CD4-positive, alpha-beta T cell treated with Interleukin-10 for 1 hour (primary cell): ENCODE data around the gene OLFM3.

Source experiments
- DNase-seq: peaks from one replicate; pipeline ENCODE4 v3.0.0-alpha.2; 2020

Gene OLFM3

GRCh38 chr1:101943237-101943636 lies 53.5 kb downstream of the OLFM3 start:
- no peak for DNase-seq

DNA sequence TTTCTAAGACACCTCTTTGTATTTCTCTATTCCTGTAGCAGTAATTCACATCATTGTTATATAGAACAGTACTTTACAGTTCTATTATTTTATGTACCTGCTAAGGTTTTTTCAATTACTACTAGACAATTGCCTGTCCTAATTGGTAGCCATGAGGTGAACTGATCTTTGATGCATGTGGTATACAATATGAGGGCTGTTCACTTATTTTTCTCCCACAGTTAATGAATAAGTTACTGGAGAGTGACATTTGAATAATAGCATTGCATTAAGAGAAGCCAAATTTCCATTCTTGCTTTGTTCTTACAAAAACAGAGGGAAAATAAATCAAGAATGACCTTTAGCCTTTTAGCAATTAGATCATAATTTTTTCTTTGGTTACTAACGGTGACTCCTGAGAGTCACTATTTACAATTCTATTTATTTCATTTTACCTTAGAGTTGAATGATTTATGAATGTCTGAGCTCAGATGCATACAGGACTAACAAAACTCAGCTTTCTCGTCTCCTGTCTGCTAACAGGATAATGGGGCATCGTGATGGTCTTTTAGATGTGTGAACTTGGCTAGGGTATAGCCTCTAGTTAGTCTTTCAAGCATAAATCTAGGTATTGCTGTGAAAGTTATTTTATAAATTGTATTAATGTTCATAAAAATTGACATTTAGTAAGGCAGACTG lies 54.1 kb downstream of the OLFM3 start:
- no peak for DNase-seq

GRCh38 chr1:101938681-101939080 lies 58.0 kb downstream of the OLFM3 start:
- no peak for DNase-seq

GRCh38 chr1:101929343-101929742 lies 67.4 kb downstream of the OLFM3 start:
- DNase-seq = no peak

- DNase-seq = no peak
These were observed 67.9 kb downstream of the OLFM3 start for GRCh38 chr1:101928829-101929228.

DNA sequence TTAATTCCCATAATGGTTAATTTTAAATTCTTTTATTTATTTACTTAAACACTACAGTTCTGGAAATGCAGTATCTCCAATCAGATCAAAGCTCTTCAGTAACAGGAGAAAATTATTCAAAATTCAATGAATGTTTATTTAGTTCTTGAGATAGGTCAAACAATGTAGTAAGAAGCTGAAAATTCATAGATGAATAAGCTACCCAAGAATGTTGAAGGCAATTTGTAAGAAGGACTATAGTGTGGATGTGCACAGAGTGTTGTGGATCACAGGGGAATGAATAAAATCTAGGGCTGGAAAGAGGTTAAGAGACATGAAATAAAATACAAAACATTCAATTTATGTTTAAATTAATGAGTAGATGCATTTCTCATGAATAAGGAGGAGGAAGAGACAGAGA lies 72.0 kb downstream of the OLFM3 start:
- no peak for DNase-seq

DNA sequence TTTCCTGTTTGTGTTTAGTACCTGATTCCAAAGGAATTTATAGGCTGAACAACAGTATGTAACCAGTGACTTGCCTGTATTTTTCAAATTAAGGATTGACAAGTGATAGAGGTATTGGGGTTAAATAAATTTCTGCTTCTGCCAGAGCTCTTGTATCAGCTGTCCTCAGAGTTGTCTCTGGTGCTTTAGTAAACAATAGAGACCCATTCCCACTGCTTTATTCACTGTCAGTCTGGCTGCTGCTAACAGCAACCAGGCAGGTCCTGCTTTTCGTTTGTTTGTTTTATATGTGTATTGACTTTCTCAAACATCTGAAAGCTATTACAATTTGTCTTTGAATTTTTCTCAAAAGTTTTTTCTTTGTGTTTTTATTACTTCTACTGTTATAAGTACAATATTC lies 76.1 kb downstream of the OLFM3 start:
- DNase-seq = no peak

- no peak for DNase-seq
These were observed 78.4 kb downstream of the OLFM3 start for GRCh38 chr1:101918277-101918676.

DNA sequence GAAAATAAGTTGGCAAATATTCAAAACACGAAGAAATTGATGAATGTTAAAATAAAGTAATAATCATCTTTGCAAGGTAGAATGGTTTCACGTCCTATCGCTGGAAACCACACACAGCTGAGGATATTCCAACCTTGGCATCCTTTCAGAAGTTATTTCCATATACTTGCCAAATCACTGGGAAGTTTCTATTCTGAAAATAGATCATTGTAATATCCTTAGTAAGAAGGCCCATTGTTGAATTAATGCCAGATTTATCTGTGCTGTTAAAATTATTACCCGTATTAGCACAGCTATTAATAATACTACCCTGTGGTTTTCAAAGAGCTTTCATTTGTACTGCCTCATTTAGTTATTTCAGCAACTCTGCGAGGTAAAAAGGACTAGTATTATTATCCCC lies 81.1 kb downstream of the OLFM3 start:
- DNase-seq = no peak

- no peak for DNase-seq
These were observed 82.1 kb downstream of the OLFM3 start for GRCh38 chr1:101914473-101915242.

DNA sequence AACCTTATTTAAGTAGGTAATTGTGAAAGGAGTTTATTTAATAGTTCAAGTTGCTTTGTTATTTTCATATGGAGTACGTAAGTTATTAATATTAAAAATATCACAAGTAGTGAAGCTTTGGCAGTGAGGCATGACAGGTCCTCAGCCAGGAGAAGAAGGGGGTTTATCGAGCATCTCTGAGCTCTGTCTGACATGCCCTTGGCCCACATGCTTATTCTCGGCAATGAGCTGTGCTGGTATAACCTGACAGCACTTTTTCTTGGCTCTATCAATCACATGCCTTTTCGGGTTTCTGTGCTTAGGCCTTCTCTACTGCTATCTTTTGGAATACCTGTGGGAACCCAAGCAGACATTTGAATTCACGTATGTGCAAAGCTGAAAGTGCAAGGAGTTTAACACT lies 84.8 kb downstream of the OLFM3 start:
- DNase-seq = no peak

GRCh38 chr1:101908980-101909379 lies 87.7 kb downstream of the OLFM3 start:
- no peak for DNase-seq

- no peak for DNase-seq
These were observed 89.5 kb downstream of the OLFM3 start for GRCh38 chr1:101907264-101907663.

DNA sequence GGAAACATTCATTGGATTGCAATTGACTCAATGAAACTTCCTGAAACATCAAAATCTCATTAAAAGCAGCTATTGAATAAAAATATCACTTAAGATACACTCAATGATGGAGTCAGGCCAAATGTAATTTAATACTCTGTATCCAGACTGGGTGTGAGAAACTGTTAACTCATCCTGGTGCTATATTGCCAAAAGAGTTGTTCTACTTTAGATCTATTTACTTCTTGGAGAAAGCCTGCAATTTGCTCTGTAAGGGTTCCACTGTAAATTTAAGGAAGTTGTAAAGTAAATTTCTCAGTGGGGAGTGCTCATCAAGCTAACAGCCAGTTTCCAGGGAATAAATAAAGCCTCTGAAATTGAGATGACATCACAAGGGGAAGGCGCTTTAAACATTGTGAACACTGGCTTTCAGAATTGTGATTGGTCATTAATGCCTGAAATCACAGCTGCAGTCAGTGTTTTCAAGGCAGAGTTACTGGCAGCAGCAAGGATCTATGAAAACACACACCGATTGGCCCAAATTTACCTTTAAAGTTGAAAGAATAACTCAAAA lies 91.4 kb downstream of the OLFM3 start:
- no peak for DNase-seq

- no peak for DNase-seq
These were observed 94.5 kb downstream of the OLFM3 start for GRCh38 chr1:101902199-101902598.

DNA sequence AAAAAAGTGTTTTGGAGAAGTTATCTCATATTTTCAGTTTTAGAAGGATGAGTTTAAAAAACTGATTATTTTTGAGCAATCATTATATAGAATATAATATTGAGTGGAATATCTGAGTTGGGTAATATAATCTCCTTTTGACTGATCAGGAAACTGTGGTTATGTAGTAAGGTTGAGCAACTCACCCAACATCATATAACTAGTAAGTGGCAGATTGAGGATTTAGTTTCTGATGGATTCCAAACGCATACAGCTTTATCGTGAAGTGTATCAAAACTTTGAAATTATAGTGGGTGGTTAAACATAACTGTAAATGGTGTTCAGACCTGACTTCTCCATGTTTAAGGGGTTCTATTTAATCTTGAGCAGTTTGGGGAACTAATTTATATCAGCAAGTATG lies 98.6 kb downstream of the OLFM3 start:
- no peak for DNase-seq

GRCh38 chr1:101884621-101885020 lies 112.1 kb downstream of the OLFM3 start:
- DNase-seq = no peak

- no peak for DNase-seq
These were observed 120.8 kb downstream of the OLFM3 start for GRCh38 chr1:101875891-101876290.

- no peak for DNase-seq
These were observed 123.1 kb downstream of the OLFM3 start for GRCh38 chr1:101873672-101874071.

DNA sequence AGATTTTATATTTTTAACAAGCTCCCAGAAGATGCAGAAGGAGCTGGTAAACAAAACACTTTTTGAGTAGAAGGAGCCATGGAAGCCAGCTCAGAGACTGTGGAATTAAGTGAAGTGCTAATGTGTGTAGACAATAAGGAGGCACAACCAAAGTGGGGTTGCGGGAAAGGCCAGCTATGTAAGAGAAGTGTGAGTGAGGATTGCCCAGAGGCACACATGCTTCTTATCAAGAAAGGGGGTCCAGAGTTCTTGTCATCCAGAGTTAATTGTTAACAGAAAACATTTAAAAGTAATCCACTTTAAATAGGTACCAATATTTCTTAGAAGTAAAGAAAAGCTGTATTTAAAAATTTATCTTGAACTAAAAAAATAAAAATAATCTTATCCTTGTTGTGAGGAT lies 136.8 kb downstream of the OLFM3 start:
- DNase-seq = no peak

DNA sequence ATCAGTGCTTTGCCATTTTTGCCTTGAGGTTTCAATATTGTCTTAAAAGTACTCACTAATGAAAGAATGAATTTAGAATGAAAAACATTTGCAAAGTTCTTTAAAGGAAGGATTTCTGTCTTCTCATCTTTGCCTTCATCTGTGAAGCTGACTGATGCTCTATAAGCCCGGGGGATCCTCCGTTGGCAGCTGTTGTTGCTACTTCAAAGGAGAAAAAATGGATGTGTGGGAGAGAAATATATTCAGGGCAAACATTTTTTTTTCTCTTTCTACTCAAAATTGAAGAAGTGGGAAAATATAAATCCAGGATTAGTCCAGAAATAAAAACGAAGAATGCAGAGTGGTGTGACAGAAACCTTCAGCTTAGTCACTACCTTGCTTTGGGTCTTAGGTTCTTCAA lies 142.5 kb downstream of the OLFM3 start:
- DNase-seq = no peak

GRCh38 chr1:101852936-101853335 lies 143.8 kb downstream of the OLFM3 start:
- no peak for DNase-seq

DNA sequence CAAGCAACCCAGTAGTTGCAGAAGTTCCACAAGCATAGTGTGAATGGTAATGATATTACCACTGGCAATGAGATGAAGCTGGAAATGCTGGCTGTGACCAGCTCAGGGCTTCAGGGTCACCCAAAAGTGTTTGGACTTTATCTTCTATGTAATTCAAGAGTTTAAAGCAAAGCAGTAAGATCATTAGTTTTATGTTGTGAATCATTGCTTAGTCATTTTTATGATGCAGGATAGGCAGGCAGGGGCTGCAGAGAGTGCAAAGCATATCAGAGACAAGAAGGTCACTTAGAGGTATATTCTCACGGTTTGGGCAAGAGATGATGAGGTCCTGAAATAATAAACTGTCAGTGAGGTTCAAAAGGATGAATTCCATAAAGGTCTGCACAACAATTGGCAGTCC lies 147.4 kb downstream of the OLFM3 start:
- DNase-seq = no peak

DNA sequence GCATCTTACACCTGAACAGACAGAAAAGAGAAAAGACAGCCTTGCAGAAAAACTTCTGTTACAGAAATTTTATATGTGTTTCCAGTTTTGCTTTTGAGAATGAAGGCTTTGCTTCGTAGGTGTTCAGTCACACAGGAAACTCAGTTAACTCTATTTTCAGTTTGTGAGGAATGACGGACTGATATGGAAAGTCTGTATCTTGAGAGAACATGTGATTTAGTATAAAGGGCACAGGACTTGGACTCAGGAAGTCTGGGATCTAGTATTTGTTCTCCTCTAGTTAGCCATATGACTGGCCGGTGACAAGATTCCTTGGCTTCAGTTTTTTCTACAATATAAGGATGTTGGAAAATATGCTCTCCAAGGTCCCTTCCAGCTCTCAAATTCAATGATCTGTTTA lies 149.1 kb downstream of the OLFM3 start:
- no peak for DNase-seq

DNA sequence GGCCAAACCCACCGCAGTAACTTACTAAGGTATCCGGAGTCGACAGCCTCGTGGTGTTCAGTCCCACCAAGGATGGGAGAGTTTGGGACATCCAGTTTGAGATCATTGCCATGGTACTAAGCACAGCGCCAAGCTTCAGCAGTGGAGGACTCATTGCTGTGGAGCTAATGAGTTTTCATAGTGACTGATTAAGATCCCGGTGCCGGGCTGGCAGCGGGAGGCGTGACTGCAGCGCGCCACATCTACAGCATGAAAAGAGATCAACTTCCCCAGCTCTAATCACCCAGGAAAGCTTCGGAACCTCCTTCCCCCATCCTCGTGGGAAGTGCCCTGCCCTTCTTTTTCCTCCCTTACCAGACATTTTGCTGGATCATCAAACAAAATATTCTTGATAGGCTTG lies 149.9 kb downstream of the OLFM3 start:
- DNase-seq = no peak
